Measurements from ENCODE around the gene IFNA21.
A peak's percentile ranks its signal among the peaks of the same experiment; 100 is the strongest.
"Not testable (repeated sequence)": the region's sequence is repeated elsewhere in the genome, so short reads cannot be mapped to it uniquely, and the experiment has no call there.

Gene IFNA21

GRCh38 chr9:21182810-21183736 is 16.6 kb upstream of the IFNA21 start:
- not testable (repeated sequence) for DNase-seq (ENCODE audit: extremely low read depth, low read depth); H3K4me3 ChIP-seq (replicated peaks; ENCODE audit: low read depth, low read length)
- peak; percentile 53 for TF ChIP-seq CTCF (IDR thresholded peaks at IDR 0.05; ENCODE audit: low read depth, low read length, missing control alignments)

- no peak for TF ChIP-seq CTCF (IDR thresholded peaks at IDR 0.05; ENCODE audit: low read depth, low read length, missing control alignments)
- DNase-seq (ENCODE audit: extremely low read depth, low read depth) = no peak
- no peak overlapping the region for H3K4me3 ChIP-seq (replicated peaks; ENCODE audit: low read depth, low read length)
Observed at GRCh38 chr9:21174671-21175070, 8.2 kb upstream of the IFNA21 start.

GRCh38 chr9:21172156-21172555 is 5.7 kb upstream of the IFNA21 start:
- DNase-seq (ENCODE audit: extremely low read depth, low read depth) = no peak
- no peak overlapping the region for H3K4me3 ChIP-seq (replicated peaks; ENCODE audit: low read depth, low read length)
- TF ChIP-seq CTCF (IDR thresholded peaks at IDR 0.05; ENCODE audit: low read depth, low read length, missing control alignments) = no peak

- TF ChIP-seq CTCF (IDR thresholded peaks at IDR 0.05; ENCODE audit: low read depth, low read length, missing control alignments) = no peak
- DNase-seq (ENCODE audit: extremely low read depth, low read depth) = no peak
- no peak overlapping the region for H3K4me3 ChIP-seq (replicated peaks; ENCODE audit: low read depth, low read length)
Observed at GRCh38 chr9:21171351-21171750, 4.9 kb upstream of the IFNA21 start.

- H3K4me3 ChIP-seq (replicated peaks; ENCODE audit: low read depth, low read length) = no peak overlapping the region
- no peak for TF ChIP-seq CTCF (IDR thresholded peaks at IDR 0.05; ENCODE audit: low read depth, low read length, missing control alignments)
- no peak for DNase-seq (ENCODE audit: extremely low read depth, low read depth)
Observed at GRCh38 chr9:21165516-21165915, 944 bp downstream of the IFNA21 start.

GRCh38 chr9:21160178-21160577 is 6.3 kb downstream of the IFNA21 start:
- TF ChIP-seq CTCF (IDR thresholded peaks at IDR 0.05; ENCODE audit: low read depth, low read length, missing control alignments) = no peak
- H3K4me3 ChIP-seq (replicated peaks; ENCODE audit: low read depth, low read length) = no peak overlapping the region
- no peak for DNase-seq (ENCODE audit: extremely low read depth, low read depth)
